HL-60 (cell line): ENCODE results near the gene CPXM1.

ENCODE experiments used
- DNase-seq, 2 experiments: peaks; one replicate each; pipeline ENCODE4 v3.0.0-alpha.2; 2010 to 2020; ENCODE audit warnings: low read depth in 1 of 2, low spot score in 1 of 2
- H3K27ac ChIP-seq: fragments of 250-450 bp; sonication (Bioruptor Pico); replicated peaks from 2 replicates; pipeline ENCODE4 v1.5.1; 2020; ENCODE audit warnings: mild to moderate bottlenecking, moderate library complexity
- H3K27me3 ChIP-seq: fragments of 250-450 bp; sonication (Bioruptor Pico); 2 replicates; pipeline ENCODE4 v1.5.1; 2021; ENCODE audit warnings: mild to moderate bottlenecking, moderate library complexity; ENCODE audit not compliant: insufficient read depth, poor library complexity, severe bottlenecking
- H3K4me3 ChIP-seq: replicated peaks from 2 replicates; pipeline ENCODE4 v1.5.1; 2011; ENCODE audit warnings: mild to moderate bottlenecking, control low read depth, low read length; ENCODE audit not compliant: insufficient read depth
- CTCF ChIP-seq: IDR thresholded peaks from one replicate; pipeline ENCODE4 v1.5.1; 2011; ENCODE audit warnings: low read length, control low read depth, inconsistent platforms; ENCODE audit not compliant: insufficient read depth
- GABPA ChIP-seq: IDR thresholded peaks from 2 replicates; pipeline ENCODE4 v1.6.1; 2012; ENCODE audit warnings: low read depth
- POLR2AphosphoS5 ChIP-seq: IDR thresholded peaks from 2 replicates; pipeline ENCODE4 v1.6.1; 2012; ENCODE audit warnings: low read depth
- SPI1 ChIP-seq: IDR thresholded peaks from 2 replicates; pipeline ENCODE4 v1.6.1; 2012; ENCODE audit warnings: low read depth, mild to moderate bottlenecking, borderline replicate concordance
- TF ChIP-seq, protein P1 (sequence below): IDR thresholded peaks from 2 replicates; pipeline ENCODE4 v1.6.1; 2012; ENCODE audit warnings: low read depth; ENCODE audit not compliant: insufficient replicate concordance

CPXM1 gene

GRCh38 chr20:2760952-2761305 is 39.5 kb downstream of the CPXM1 start:
- no peak overlapping the region for H3K4me3 ChIP-seq
- no peak for DNase-seq
- no peak overlapping the region for H3K27ac ChIP-seq
- TF ChIP-seq POLR2AphosphoS5 (no peak), GABPA (no peak), SPI1 (no peak), CTCF (no peak)
- TF ChIP-seq, protein P1, sequence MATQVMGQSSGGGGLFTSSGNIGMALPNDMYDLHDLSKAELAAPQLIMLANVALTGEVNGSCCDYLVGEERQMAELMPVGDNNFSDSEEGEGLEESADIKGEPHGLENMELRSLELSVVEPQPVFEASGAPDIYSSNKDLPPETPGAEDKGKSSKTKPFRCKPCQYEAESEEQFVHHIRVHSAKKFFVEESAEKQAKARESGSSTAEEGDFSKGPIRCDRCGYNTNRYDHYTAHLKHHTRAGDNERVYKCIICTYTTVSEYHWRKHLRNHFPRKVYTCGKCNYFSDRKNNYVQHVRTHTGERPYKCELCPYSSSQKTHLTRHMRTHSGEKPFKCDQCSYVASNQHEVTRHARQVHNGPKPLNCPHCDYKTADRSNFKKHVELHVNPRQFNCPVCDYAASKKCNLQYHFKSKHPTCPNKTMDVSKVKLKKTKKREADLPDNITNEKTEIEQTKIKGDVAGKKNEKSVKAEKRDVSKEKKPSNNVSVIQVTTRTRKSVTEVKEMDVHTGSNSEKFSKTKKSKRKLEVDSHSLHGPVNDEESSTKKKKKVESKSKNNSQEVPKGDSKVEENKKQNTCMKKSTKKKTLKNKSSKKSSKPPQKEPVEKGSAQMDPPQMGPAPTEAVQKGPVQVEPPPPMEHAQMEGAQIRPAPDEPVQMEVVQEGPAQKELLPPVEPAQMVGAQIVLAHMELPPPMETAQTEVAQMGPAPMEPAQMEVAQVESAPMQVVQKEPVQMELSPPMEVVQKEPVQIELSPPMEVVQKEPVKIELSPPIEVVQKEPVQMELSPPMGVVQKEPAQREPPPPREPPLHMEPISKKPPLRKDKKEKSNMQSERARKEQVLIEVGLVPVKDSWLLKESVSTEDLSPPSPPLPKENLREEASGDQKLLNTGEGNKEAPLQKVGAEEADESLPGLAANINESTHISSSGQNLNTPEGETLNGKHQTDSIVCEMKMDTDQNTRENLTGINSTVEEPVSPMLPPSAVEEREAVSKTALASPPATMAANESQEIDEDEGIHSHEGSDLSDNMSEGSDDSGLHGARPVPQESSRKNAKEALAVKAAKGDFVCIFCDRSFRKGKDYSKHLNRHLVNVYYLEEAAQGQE, result no peak
- H3K27me3 ChIP-seq, result peaks cover 3% of the 10 kb centered on the region

- no peak for TF ChIP-seq GABPA
- TF ChIP-seq, protein P1, result no peak
- TF ChIP-seq CTCF, result no peak
- TF ChIP-seq POLR2AphosphoS5, result no peak
- no peak for TF ChIP-seq SPI1
- peaks cover 3% of the 10 kb centered on the region for H3K27me3 ChIP-seq
- H3K27ac ChIP-seq, result no peak overlapping the region
- no peak overlapping the region for H3K4me3 ChIP-seq
- no peak for DNase-seq
These were observed 40.0 kb downstream of the CPXM1 start for GRCh38 chr20:2760297-2760951.

GRCh38 chr20:2759603-2760296 is 40.7 kb downstream of the CPXM1 start:
- peaks cover 7% of the 10 kb centered on the region for H3K27me3 ChIP-seq
- no peak overlapping the region for H3K27ac ChIP-seq
- H3K4me3 ChIP-seq, result no peak overlapping the region
- TF ChIP-seq SPI1 (no peak), CTCF (no peak), POLR2AphosphoS5 (no peak), GABPA (no peak)
- TF ChIP-seq, protein P1, result no peak
- no peak for DNase-seq
